Germinal center (tissue), 1 donor: ENCODE data around the gene ABCC10.
"Not testable (repeated sequence)": the region's sequence is repeated elsewhere in the genome, so short reads cannot be mapped to it uniquely, and the experiment has no call there.

ENCODE experiments used
- DNase-seq: peaks from one replicate; pipeline ENCODE4 v3.0.0; 2012; ENCODE audit warnings: mixed read lengths, low spot score

ABCC10 gene, protein sequence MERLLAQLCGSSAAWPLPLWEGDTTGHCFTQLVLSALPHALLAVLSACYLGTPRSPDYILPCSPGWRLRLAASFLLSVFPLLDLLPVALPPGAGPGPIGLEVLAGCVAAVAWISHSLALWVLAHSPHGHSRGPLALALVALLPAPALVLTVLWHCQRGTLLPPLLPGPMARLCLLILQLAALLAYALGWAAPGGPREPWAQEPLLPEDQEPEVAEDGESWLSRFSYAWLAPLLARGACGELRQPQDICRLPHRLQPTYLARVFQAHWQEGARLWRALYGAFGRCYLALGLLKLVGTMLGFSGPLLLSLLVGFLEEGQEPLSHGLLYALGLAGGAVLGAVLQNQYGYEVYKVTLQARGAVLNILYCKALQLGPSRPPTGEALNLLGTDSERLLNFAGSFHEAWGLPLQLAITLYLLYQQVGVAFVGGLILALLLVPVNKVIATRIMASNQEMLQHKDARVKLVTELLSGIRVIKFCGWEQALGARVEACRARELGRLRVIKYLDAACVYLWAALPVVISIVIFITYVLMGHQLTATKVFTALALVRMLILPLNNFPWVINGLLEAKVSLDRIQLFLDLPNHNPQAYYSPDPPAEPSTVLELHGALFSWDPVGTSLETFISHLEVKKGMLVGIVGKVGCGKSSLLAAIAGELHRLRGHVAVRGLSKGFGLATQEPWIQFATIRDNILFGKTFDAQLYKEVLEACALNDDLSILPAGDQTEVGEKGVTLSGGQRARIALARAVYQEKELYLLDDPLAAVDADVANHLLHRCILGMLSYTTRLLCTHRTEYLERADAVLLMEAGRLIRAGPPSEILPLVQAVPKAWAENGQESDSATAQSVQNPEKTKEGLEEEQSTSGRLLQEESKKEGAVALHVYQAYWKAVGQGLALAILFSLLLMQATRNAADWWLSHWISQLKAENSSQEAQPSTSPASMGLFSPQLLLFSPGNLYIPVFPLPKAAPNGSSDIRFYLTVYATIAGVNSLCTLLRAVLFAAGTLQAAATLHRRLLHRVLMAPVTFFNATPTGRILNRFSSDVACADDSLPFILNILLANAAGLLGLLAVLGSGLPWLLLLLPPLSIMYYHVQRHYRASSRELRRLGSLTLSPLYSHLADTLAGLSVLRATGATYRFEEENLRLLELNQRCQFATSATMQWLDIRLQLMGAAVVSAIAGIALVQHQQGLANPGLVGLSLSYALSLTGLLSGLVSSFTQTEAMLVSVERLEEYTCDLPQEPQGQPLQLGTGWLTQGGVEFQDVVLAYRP (N-terminal part only)

DNA sequence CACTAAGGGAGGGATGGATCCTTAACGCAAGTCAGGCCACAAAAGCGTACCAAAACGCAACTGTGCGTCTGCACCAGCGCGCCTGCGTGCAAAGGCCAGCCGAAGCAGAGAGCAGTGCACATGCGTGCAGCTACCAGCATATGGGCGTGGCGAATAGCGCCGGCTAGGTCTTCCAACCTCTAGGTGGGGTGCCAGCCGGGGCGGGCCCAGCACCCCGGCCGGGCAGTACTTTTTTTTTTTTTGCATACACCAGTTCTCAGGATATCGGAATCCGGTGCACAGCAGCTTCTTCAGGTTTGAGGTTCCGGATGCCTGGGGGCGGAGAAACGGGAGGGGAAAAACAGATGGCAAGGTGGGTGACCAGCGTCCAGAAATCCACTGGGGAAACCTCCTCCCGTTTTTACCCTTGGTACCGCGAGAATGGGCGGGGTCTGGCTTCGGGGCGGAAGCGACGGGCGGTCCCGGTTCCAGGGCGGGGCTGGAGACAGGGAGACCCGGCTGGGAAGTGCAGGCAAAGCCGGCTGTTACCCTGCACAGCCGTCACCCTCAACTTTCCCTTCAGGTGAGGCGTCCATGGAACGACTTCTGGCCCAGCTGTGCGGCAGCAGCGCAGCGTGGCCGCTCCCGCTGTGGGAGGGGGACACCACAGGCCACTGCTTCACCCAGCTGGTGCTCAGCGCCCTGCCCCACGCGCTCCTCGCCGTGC lies at the start of gene ABCC10:
Gene ABCC10 (plus strand): TSS at position 136 of the 706 bp plus-strand sequence. CDS start 438 bp downstream, at position 574.
- peak; percentile 96 for DNase-seq

DNA sequence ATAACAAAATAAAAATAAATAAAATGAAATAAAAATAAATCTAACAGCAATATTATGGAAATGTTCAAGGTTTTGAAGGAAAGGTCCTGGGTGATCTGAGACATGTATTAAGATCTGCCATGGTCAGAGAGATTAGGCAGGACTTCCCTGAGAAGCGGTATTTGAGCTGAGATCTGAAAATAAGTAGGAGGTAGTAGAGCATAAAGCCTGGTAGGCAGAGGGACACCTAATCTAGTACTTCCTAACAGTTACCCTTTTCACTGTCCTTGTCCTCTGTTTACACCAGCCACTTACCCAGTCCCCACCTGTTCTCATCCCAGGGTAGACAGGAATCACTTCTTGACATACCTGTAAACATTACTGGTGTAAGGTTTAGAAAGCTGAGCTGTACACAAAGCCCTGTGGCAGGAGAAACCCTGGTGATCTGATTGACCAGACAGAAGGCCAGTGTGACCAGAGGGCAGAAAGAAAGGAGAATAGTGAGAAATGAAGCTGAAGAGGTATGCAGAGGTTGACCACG lies 49.6 kb upstream of the ABCC10 start:
- DNase-seq, result no peak

DNA sequence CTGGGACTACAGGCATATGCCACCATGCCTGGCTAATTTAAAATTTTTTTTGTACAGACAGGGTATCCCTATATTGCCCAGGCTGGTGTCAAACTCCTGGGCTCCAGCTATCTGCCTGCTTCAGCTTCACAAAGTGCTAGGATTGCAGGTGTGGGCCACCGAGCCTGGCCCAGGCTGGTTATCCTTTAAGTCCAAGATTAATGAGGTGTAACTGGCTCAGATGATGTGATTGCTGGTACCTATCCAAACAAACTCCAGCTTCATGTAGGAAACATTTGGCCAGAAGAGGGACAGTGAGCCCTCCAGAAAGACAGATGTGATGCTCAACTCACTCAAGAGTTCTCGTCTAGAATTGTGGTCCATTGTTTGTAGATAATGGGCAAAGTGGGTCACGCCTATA lies 48.7 kb upstream of the ABCC10 start:
- no peak for DNase-seq

DNA sequence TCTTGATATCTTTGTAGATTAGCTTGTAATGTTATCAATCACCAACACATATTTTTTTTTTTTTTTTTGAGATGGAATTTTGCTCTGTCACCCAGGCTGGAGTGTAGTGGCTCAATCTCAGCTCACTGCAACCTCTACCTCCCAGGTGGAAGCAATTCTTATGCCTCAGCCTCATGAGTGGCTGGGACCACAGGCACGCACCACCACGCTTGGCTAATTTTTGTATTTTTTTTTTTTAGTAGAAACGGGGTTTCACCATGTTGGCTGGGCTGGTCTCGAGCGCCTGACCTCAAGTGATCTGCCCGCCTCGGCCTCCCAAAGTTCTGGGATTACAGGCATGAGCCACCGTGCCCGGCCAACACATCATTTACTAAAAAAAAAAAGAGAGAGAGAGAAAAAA lies 46.5 kb upstream of the ABCC10 start:
- not testable (repeated sequence) for DNase-seq

DNA sequence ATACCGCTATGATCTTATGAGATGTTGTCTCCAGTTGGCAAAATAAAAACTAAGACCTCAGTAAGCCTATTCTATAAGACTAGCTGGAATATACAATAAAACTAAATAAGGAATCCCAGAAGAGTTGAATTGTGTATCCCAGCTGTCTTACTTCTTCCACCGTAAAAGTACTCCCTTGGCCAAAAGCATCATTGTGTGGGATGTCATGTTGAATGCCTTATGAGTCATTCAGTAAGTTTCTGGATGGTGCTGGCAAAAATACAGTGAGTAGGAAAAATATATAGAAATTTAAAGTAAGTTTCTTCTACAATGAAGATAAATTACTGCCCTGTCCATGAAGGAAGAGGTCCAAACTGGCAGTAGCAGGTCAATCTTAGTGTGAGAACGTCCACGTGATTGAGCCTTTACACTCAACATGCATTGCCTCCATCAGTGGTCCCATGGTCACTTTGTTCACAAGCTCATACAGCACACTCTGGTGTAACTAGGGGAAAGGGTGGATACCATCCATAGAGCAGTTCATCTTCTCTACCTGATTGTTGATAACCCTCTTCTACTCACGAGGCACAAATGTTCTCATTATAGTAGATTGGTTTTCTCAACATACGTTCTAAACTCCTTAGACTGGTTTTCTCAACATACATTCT lies 44.2 kb upstream of the ABCC10 start:
- peak; percentile 22 for DNase-seq

DNA sequence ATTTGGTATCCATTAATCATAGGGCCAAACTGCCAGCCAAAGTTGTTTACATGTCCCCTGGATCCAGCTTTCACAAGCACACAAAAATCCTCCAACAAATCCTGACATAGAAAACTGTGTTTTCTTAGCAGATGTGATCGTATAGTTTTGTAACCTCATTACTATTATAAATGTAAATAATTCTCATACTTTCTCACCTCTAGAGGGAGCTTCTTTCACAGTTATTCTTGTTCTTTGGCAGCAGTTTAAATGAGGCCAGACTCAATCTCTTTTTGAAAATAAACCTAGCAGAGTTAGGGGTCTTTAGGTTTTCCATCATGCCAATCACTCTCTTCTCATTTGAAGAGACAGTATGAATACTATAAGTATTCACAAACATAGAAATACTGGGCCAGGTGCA lies 40.8 kb upstream of the ABCC10 start:
- DNase-seq, result no peak

DNA sequence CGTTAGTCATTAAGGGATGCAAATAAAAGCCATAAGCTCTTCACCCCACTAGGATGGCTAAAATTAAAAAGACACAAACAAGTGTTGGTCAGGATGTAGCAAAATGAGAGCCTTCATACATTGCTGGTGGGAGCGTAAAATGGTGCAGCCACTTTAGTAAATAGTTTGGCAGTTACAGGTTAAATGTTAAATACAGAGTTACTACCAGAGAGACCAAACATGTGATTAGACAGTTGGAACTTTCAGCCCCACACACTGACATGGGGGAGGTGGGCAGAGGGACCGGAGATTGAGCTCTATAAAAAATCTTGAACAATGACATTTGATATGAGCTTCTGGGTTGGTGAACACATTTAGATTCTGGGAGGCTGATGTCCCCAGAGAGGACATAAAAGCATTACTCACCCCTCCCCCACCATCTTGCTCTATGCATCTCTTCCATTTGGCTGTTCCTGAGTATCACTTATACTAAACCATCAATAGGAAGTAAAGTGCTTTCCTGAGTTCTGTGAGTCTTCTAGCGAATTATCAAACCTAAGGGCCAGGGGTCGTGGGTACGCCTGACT lies 37.5 kb upstream of the ABCC10 start:
- DNase-seq, result no peak

DNA sequence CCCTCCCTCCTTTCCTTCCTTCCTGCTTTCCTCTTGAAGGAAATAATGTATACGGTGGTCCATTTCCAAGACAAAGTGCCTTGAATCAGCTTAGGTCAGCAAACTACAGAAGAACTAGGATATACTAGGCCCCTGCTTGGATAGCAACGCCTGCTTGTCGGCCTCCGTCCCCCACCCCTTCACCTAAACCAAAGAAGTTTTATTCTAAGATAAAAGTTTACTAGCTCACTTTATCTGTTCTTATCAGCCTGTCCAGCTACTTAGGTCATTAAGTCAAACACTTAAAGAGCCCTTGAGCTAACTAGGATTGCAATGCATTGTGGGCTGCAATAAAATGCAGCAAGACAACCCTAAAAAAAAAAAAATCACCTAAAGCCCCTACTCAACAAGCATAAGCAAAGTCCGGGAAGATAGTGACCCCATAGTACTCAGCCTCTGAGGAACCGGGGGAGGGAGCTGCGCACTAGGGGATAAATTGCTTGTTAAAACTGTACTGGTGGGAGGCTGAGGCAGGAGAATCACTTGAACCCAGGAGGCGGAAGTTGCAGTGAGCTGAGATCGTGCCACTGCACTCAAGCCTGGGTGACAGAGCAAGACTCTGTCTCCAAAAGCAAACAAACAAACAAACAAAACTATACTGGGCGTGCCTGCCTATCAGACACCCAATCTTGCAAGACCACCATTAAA lies 36.4 kb upstream of the ABCC10 start:
- not testable (repeated sequence) for DNase-seq

DNA sequence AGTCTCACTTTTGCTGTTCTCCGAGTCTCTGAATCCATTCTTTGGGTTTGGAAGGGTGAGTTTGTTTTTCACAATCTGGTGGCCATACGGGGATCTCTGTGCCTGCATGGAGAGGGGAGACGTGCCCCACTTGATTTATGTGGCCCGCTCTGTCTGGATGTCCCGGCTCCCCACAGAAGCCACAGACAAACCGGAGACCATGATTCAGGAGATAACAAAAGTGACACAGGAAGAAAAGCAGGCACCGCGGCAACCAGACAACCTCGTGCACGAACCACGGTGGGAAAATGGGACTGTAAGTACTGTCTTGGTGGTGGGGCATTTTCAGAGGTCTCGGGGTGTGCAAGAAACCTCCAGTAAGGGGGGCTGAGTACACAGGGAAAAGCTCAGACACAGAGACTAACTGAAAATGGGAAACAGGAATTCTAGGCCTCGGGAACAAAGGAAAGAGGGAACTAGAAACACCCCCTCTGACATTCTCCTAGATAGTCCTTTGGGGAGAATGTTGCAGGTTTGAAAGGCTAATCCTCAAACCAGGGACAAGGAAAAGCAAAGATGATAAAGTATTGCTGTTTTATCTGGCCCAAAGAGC lies 35.8 kb upstream of the ABCC10 start:
- no peak for DNase-seq

DNA sequence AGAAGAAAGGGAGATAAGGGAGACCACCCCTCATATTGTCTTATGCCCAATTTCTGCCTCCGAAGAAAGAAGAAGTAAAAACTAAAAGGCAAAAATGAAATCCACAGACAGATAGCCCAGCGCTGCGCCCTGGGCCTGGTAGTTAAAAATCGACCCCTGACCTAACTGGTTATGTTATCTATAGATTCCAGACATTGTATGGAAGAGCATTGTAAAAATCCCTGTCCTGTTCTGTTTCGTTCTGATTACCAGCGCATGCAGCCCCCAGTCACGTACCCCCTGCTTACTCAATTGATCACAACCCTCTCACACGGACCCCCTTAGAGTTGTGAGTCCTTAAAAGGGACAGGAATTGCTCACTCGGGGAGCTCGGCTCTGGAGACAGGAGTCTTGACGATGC lies 34.2 kb upstream of the ABCC10 start:
- not testable (repeated sequence) for DNase-seq

DNA sequence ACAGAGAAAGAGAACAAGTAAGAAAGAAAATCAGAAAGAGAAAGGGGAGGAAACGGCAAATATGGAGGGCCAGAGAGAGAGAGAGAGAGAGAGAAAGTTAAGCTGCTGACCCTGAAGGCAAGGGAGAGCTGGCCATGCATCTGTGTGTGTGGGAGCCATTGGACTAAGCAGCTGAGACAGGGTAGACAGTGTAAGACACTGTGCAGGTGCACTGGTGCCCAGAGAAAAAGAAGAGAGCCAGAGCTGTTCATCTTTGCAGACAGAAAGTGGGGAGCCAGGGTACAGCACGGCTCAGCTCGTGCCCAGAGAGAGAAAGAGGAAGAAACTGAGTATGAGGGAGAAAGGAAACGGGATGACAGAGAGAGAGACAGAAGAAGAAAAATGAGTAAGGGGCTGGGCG lies 33.7 kb upstream of the ABCC10 start:
- DNase-seq, result no peak

DNA sequence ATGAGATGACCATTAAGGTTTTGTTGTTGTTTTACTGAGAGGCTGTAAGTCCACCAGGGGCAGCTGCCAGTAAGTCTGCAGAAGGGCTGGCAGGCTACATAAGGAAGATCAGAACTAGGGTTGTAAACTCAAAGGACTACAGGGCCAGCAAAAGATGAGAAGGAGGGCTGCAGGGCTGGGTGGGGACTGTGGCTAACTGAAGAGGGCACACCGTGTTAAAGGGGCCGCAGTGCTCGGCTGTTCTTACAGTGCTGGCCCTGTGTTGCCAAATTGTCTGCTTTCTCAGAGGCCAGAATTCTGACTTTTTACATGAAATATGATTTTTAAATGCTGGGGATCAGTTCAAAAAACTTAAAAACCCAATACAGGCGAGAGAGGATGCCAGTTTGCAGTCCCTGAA lies 32.4 kb upstream of the ABCC10 start:
- DNase-seq, result no peak

DNA sequence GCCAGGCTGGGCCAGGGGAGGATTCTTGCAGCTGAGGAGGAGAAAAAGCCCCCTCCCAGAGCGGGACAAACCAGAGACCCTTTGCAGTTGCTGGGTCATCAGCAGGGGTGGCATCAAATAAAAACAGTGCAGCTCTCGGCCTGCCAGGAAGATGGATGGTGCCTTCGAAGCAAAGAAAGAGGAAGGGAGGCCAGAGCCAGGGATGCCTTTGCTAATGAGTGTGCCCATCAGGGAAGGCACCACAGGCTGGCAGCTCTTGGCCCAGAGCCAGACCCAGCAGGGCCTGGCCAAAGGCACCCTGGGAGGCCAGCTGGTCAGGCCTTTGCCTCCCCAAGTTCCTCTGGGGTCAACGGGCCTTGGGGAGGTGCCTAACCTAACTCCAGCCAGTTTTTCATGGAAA lies 31.6 kb upstream of the ABCC10 start:
- DNase-seq, result no peak

DNA sequence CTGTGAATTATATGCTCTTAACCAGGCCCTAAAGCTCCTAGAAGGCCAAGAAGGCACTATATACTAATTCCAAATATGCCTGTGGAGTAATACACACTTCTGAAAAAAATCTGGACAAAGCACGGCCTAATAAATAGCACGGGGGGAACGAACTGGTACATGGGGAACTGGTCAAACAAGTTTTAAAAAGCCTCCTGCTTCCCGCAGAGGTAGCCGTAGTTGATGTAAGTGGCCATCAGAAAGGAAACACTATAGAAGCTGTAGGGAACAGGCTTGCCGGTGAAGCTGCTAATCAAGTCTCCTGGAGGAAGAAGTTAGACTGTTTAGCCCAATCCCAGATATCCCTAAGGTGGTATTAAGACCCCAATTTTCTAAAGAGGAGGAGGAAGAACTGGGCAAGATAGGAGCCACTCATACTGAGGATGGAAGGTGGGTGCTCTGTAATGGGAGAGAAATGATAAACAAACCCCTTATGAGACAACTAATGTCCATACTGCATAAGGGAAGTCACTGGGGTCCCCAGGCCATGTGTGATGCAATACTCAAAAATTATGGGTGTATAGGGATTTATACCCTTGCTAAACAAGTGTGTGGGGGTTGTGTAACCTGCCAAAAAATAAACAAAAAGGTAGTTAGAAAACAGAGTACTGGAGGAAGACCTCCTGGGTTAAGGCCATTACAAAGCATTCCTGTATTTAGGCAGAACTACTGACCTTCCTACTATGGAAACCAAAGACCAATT lies 30.8 kb upstream of the ABCC10 start:
- no peak for DNase-seq

DNA sequence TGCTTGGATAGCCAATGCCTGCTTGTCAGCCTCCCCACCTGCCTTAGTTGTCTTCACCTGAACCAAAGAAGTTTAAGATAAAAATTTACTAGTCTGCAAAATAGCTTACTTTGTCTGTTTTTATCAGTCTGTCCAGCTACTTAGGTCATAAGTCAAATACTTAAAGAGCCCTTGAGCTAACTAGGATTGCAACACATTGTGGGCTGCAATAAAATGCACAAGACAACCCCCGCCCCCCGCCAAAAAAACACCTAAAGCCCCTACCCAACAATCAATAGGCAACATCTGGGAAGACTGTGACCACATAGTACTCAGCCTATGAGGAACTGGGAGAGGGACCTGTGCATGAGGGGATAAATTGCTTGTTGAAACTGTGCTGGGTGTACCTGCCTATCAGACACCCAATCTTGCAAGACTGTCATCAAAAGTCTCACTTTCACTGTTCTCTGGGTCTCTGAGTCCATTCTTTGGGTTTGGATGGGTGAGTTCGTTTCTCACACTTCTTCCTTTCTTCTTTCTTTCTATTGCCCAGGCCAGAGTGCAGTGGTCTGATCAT lies 27.3 kb upstream of the ABCC10 start:
- DNase-seq, result no peak

DNA sequence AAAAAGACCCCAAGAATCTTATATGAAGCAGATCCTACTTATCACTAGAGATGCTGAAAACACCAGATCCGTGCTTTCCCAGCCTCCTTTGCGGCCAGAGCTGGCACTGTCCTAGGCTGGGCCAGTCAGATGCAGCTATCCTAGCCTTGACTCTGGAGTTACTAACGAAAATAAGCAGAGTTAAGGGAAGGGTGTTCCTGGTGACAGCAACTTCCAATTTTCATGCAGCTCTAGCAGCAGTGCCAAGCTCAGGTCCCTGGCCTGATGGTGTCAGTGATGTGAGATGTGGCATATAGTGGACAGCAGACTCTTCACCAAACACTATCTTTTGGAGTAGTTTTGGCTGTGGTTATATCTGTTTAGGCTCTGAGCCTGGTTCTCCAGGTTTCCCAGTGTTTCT lies 25.6 kb upstream of the ABCC10 start:
- no peak for DNase-seq

DNA sequence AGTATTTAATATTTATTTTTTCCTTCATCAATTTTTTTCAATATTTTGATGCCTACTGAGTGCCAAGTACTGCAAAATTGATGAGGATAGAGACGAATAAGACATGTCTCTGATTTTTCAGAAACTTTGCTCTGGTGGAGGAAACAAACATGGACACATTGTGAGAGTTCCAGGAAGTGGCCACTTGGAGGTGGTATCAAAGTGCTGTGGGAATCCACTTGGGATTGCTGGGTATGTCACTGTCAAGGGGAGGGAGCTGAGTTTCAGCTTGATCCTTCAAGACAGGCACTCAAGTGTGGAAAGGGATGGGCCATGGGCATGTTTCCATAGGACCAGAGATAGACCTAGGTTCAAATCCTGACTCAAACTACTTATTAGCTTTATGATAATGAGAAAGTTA lies 24.5 kb upstream of the ABCC10 start:
- no peak for DNase-seq

DNA sequence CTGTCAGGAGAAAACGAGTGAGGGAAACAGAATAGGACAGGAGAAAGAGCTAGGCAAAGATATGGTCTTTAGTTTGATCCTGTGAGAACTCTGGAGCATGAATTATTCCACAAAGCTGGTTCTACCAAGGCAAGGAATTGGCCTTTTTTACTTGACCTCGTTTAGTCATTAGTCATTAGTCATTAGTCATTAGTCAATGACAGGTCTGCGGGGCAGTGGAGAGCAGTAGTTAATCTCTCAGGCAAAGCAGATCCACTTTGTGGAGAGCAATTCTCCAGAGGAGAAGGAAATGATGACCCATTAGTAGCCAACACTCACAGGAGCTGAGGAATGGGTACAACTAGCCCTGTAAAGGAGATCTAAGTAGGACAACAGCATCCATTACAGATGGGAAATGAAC lies 22.0 kb upstream of the ABCC10 start:
- no peak for DNase-seq

DNA sequence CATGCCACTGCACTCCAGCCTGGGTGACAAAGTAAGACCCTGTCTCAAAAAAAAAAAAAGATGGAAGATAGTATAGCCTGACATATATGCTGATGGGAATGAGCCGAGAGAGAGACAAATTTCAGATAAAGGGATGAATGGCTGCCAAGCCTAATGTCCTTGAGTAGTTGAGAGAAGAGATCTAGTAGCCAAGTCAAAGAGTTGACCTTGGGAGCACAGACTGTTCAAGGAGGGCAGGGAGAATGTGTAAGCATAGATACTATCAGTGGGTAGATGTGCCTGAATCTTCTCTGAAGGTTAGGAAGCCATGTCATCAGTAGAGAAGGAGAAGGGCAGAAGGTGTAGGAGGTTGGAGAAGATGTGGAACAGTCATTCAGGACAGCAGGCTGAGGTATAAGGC lies 20.0 kb upstream of the ABCC10 start:
- DNase-seq, result no peak
